Mesothelial cell of epicardium (in vitro differentiated cells): ENCODE results near the gene SPECC1L. TPM values are rescaled to one million over a fixed set of nuclear protein-coding genes. Genes with fewer than 3 reads are reported as not detected.

ENCODE experiments used
- DNase-seq, 2 experiments: peaks; one replicate each; pipeline ENCODE4 v3.0.0; 2021; ENCODE audit warnings: low spot score in 2 of 2; ENCODE audit not compliant: unreplicated experiment in 2 of 2
- H3K27ac Mint-ChIP-seq: 2 replicates; pipeline ENCODE4 v1.8.0; 2021; ENCODE audit warnings: mixed read lengths
- H3K27me3 Mint-ChIP-seq: 2 replicates; pipeline ENCODE4 v1.8.0; 2021; ENCODE audit warnings: low read depth, mixed read lengths
- H3K36me3 Mint-ChIP-seq: 2 replicates; pipeline ENCODE4 v1.8.0; 2021; ENCODE audit warnings: mixed read lengths
- H3K4me1 Mint-ChIP-seq: 2 replicates; pipeline ENCODE4 v1.8.0; 2021; ENCODE audit warnings: mixed read lengths
- H3K4me3 Mint-ChIP-seq: 2 replicates; pipeline ENCODE4 v1.8.0; 2021; ENCODE audit warnings: mild to moderate bottlenecking, moderate library complexity, mixed read lengths
- H3K9me3 Mint-ChIP-seq: 2 replicates; pipeline ENCODE4 v1.8.0; 2021; ENCODE audit warnings: mixed read lengths
- total RNA-seq: library from RNA; stranded (reverse); gene quantifications from 3 replicates; pipeline ENCODE4 v1.2.1, GENCODE V29; 2021
- TF ChIP-seq, protein P1 (sequence below): fragments of 200-600 bp; sonication (generic); IDR thresholded peaks from one replicate; pipeline ENCODE4 v1.5.0; 2021; ENCODE audit warnings: antibody characterized with exemption; ENCODE audit not compliant: unreplicated experiment

SPECC1L gene
- total RNA-seq, 1 donor from 2014 or later: 88.0 TPM

DNA sequence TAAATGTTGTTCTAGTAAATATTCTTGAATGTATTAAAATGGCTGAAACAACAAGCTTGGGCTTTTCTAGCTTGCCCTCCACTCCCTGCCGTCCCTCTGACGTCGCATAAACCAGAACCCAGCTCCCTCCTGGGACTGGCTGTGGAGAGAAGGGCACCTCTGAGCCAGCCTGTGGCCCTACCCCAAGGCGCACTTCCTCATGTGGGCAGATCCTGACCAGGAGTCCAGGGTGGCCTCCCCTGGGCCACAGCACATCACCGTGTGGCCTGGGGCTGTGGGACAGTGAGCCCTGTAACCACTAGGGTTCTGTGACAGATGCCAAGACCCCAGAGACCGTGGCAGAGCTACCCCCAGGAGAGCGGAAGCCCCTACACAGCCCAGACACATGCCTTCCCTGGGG lies 146.6 kb downstream of the SPECC1L start:
- Mint-ChIP-seq H3K9me3 (no peaks in the 10 kb centered on the region), H3K4me3 (no peak overlapping the region), H3K27me3 (peaks cover 4% of the 10 kb centered on the region), H3K4me1 (no peaks in the 10 kb centered on the region), H3K36me3 (peaks cover 9% of the 10 kb centered on the region), H3K27ac (no peak overlapping the region)
- TF ChIP-seq, protein P1, sequence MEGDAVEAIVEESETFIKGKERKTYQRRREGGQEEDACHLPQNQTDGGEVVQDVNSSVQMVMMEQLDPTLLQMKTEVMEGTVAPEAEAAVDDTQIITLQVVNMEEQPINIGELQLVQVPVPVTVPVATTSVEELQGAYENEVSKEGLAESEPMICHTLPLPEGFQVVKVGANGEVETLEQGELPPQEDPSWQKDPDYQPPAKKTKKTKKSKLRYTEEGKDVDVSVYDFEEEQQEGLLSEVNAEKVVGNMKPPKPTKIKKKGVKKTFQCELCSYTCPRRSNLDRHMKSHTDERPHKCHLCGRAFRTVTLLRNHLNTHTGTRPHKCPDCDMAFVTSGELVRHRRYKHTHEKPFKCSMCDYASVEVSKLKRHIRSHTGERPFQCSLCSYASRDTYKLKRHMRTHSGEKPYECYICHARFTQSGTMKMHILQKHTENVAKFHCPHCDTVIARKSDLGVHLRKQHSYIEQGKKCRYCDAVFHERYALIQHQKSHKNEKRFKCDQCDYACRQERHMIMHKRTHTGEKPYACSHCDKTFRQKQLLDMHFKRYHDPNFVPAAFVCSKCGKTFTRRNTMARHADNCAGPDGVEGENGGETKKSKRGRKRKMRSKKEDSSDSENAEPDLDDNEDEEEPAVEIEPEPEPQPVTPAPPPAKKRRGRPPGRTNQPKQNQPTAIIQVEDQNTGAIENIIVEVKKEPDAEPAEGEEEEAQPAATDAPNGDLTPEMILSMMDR: no peak
- no peak for DNase-seq

GRCh38 chr22:24417901-24418641 lies 147.4 kb downstream of the SPECC1L start:
- H3K27ac Mint-ChIP-seq: no peak overlapping the region
- H3K9me3 Mint-ChIP-seq: no peaks in the 10 kb centered on the region
- DNase-seq: no peak

DNA sequence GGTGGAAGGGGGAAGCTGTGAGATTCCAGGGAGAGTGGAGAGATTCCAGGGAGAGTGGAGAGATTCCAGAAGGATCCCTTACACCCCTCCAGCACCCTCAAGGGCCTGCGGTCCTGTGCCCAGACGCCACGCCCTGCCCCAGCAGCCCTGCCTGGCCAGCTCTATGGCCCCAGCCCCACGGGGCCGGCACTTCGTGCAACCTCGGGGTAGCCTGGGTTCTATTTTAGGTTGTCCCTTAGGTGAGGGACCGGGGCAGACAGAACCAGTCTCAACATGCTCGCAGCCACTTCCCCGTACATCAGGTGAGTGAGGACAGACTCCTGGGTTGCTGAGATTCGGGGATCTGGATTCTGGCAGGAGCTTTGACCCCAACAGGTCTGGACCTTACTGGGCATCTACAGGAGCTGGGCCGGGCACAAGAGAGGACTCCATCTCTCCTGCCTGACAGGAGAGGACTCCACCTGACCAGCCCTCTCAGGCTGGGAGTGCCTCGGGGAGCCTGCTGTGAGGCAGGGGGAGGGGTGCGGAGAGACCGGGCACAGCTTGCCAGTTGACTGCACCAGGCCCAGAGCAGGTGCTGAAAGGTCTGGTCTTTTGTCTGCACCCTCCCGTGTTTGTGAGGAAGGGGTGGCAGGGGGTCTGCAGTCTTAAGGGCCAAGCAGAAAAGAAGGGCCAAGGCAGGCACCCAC lies 148.3 kb downstream of the SPECC1L start:
- DNase-seq: no peak

More at GRCh38 chr22:24417901-24418641, 147.4 kb downstream of the SPECC1L start:
- TF ChIP-seq, protein P1: no peak
- Mint-ChIP-seq H3K4me1 (peaks cover 4% of the 10 kb centered on the region), H3K4me3 (no peak overlapping the region), H3K27me3 (peaks cover 9% of the 10 kb centered on the region), H3K36me3 (peaks cover 5% of the 10 kb centered on the region)

DNA sequence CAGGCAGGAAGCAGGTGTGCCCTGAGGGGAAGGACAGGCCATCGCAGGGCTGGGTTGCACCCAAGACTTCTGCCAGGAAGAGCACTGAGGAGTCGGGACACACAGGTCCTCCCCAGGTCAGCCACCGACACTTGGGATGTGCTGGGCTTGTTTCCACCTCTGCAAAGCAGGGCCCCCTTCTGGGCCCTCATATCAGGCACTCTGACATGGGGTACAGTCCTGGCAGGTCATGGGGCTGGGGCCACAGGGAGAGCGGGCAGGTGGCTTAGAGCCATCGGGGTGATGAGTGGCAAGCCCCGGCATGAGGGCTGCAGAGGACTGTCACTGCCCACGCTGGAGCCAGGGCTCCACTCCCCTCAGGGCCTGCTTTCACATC lies 148.8 kb downstream of the SPECC1L start:
- no peak for DNase-seq
- Mint-ChIP-seq H3K4me3 (no peak overlapping the region), H3K27ac (no peak overlapping the region), H3K27me3 (peaks cover 11% of the 10 kb centered on the region), H3K36me3 (peaks cover 2% of the 10 kb centered on the region), H3K9me3 (no peaks in the 10 kb centered on the region), H3K4me1 (peaks cover 4% of the 10 kb centered on the region)
- TF ChIP-seq, protein P1: no peak

More for the DNA sequence above, 148.3 kb downstream of the SPECC1L start:
- Mint-ChIP-seq H3K27me3 (peaks cover 9% of the 10 kb centered on the region), H3K27ac (no peak overlapping the region), H3K36me3 (peaks cover 4% of the 10 kb centered on the region), H3K4me1 (peaks cover 4% of the 10 kb centered on the region), H3K4me3 (no peak overlapping the region), H3K9me3 (no peaks in the 10 kb centered on the region)
- TF ChIP-seq, protein P1: no peak

DNA sequence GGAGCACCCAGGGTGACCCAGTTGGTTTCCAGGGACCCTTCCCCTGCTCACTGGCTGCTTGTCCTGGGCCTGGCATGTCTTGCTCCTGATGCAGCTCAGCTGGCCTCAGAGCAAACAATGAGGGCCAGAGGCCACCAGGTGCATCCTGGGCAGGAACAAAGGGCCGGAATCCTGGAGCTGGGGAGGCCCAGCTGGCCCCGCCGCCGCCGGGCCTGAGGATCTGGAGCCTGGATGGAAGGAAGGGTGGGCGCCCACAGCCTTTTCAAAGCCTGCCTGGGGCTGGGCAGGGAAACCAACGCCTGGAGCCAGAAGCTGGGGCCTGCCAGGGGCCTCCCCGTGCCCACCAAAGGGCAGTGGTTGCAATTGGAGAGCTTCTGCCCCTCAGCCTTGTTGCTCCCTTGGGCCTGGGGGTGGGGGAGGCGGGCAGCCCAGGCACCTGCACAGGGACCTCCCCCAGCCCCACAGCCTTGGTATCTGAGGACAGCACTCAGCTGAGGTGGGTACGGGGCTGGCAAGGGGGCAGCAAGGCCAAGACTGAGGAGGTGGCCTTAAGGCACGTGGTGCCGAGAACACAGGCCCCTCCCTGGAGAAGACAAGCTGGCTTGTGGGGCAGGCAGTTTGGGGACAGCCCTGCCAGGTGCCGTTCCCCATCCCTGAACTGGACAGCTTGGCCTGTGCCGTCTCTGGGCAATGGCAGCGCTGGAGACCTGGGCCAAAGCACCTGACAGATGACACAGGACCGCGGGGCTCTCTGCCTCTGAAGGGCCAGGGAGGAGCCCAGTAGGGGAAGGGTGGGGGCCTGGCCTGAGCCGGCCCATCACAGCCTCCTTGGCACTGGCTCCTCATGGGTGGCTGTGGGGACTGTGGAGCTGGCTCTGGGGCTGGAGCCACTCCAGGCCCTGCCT lies 149.7 kb downstream of the SPECC1L start:
- no peak overlapping the region for H3K4me3 Mint-ChIP-seq

More for the DNA sequence above, 149.7 kb downstream of the SPECC1L start:
- H3K4me1 Mint-ChIP-seq: peaks cover 4% of the 10 kb centered on the region
- no peak overlapping the region for H3K27ac Mint-ChIP-seq
- peaks cover under 1% of the 10 kb centered on the region for H3K36me3 Mint-ChIP-seq
- DNase-seq: no peak
- peaks cover 18% of the 10 kb centered on the region for H3K27me3 Mint-ChIP-seq
- TF ChIP-seq, protein P1: no peak
- no peaks in the 10 kb centered on the region for H3K9me3 Mint-ChIP-seq
